HFF-Myc (cell line): ENCODE results near the gene DESI1.
"Not testable (repeated sequence)": the region's sequence is repeated elsewhere in the genome, so short reads cannot be mapped to it uniquely, and the experiment has no call there.

Source experiments
- DNase-seq: peaks from one replicate; pipeline ENCODE4 v3.0.0-alpha.2; 2011; ENCODE audit warnings: low read depth; ENCODE audit errors: extremely low read depth
- H3K4me3 ChIP-seq: replicated peaks from 2 replicates; pipeline ENCODE4 v1.5.1; 2011; ENCODE audit warnings: low read depth, mild to moderate bottlenecking, control low read depth, low read length
- CTCF ChIP-seq: IDR thresholded peaks from 2 replicates; pipeline ENCODE4 v1.5.1; 2012; ENCODE audit warnings: mild to moderate bottlenecking, low read depth, low read length, control low read depth; ENCODE audit errors: missing control alignments

Gene DESI1

GRCh38 chr22:41636467-41636866 is 15.6 kb upstream of the DESI1 start:
- no peak for DNase-seq
- no peak overlapping the region for H3K4me3 ChIP-seq
- no peak for TF ChIP-seq CTCF

DNA sequence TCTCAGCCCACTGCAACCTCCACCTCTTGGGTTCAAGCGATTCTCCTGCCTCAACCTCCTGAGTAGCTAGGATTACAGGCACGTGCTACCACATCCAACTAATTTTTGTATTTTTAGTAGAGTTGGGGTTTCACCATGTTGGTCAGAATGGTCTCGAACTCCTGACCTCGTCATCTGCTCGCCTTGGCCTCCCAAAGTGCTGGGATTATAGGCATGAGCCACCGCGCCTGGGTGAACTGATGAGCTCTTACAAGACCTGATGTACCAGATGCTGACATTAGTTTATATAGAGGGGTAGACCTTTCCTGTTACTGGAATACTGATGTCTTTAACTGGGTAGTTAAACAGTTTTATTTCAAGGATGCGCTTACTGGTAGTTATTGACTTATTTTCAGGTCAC is 13.8 kb upstream of the DESI1 start:
- not testable (repeated sequence) for H3K4me3 ChIP-seq, DNase-seq

- not testable (repeated sequence) for H3K4me3 ChIP-seq, DNase-seq
Measured at GRCh38 chr22:41631615-41632014, 10.8 kb upstream of the DESI1 start.

DNA sequence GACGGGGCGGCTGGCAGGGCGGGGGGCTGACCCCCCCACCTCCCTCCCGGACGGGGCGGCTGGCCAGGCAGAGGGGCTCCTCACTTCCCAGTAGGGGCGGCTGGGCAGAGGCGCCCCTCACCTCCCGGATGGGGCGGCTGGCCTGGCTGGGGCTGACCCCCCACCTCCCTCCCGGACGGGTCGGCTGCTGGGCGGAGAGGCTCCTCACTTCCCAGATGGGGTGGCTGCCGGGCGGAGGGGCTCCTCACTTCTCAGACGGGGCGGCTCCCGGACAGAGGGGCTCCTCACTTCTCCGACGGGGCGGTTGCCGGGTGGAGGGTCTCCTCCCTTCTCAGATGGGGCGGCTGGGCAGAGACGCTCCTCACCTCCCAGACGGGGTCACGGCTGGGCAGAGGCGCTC is 10.3 kb upstream of the DESI1 start:
- not testable (repeated sequence) for H3K4me3 ChIP-seq, DNase-seq

DNA sequence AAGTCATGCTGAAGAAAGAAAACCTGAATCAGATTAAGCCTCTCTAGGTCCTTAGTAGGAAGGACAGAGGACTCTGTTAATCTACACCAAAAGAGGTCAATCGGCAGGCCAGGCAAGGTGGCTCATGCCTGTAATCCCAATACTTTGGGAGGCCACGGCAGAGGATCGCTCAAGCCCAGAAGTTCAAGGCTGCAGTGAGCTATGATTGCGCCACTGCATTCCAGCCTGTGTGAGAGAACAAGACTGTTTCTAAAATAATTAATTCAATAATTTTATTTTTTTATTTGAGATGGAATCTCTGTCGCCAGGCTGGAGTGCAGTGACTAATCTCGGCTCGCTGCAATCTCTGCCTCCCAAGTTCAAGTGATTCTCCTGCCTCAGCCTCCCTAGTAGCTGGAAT is 4.7 kb upstream of the DESI1 start:
- TF ChIP-seq CTCF, result no peak
- H3K4me3 ChIP-seq, result no peak overlapping the region
- no peak for DNase-seq

- no peak for TF ChIP-seq CTCF
- peak overlapping the region; percentile 70 for H3K4me3 ChIP-seq
- no peak for DNase-seq
Measured at GRCh38 chr22:41621911-41622179, 1.0 kb upstream of the DESI1 start.

DNA sequence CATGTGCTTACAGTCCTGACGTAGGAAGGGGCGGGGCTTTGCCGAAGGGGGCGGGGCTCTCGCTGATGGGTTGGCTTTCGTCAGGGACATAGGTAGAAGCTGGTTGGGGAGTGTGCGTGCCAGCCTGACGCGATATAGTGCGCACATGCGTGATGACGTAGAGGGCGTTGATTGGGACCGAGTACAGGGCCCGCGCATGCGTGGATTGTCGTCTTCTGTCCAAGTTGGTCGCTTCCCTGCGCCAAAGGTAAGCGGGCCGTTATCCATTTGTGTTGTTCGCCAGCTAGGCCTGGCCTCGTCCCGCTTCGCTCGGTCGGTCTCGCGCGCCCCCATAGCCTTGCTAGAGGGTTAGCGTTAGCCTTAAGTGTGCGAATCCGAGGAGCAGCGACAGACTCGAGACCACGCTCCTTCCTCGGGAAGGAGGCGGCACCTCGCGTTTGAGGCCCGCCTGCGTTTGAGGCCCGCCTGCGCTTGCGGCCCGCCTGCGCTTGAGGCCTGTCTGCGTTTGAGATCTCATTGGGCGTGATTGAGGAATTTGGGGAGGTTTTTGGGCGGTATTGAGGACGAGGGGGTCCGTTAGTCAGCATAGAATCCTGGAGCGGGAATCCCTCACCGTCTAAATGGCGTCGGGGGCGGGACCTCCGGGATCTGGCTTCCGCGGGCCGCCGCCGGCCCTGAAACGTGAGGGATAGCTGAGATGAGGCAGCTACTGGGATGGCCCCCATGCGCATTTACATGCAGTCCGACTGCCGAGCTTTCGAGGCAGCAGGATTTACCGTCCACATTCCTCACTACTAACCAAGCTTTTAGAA is 462 bp upstream of the DESI1 start, which contains the start of gene XRCC6:
Gene XRCC6 (plus strand): TSS at position 197 of the 812 bp plus-strand sequence. CDS start 710 bp downstream, outside the sequence.
- peak; percentile 99 for DNase-seq
- H3K4me3 ChIP-seq, result peak within 1 kb of the TSS; percentile 70
- TF ChIP-seq CTCF, result no peak

DNA sequence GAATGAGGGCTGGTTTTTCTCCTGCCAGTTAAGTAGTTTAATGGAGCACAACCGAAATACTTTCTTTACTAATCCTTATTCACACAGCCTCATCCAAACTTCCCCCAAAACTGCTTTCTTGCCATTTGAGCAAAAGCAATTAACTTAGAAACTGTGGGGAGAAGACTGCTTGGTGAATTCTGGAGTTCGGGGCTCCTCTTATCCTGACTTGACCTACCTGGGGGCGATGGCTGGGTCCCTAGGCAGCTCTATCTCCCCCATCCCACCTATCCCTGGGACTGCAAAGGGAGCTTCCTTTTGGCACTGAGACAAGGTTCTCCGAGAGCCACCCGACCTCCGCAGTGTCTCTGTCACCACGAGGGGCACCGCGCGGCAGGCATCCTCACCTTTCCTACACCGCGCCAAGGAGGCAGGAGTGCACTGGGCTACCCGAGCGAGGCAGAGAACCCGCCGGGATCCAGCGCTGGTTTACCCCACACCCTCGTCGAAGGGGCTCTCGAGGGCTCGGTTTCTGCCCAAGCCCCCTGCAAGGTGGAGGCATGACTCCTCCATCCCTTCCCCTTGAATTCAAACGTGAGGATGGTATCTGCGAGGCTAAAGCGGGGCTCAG is 759 bp downstream of the DESI1 start:
- DNase-seq, result no peak
- peak overlapping the region; percentile 70 for H3K4me3 ChIP-seq
- no peak for TF ChIP-seq CTCF
